HG02798 (cell line): ENCODE measurements around the gene FBXW12.
"Not testable (repeated sequence)": the region's sequence is repeated elsewhere in the genome, so short reads cannot be mapped to it uniquely, and the experiment has no call there.

Source experiments
- ATAC-seq: cut with Tn5 transposase; IDR thresholded peaks from one replicate; pipeline ENCODE4 v1.9.1; 2021; ENCODE audit warnings: mild to moderate bottlenecking; ENCODE audit not compliant: unreplicated experiment, poor library complexity

The FBXW12 gene, protein sequence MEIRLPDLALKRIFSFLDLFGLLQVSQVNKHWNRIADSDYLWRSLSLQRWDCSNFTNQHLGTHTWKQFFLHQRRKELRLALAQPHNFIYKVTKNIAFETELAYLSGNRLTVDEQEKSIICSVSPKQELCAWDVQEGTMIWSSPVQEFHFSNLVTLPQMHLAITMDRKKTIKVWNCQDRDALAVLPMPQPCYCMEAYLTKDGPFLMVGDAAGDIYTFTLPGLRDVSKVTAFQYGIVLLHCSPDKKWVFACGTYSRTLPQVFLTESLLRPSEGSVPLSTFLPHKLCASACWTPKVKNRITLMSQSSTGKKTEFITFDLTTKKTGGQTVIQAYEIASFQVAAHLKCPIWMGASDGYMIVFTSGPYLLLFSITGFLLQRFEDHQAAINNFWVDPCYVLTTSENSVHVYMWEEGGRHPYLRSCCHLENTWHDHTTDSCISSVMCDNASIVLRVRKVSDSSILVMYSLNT

DNA sequence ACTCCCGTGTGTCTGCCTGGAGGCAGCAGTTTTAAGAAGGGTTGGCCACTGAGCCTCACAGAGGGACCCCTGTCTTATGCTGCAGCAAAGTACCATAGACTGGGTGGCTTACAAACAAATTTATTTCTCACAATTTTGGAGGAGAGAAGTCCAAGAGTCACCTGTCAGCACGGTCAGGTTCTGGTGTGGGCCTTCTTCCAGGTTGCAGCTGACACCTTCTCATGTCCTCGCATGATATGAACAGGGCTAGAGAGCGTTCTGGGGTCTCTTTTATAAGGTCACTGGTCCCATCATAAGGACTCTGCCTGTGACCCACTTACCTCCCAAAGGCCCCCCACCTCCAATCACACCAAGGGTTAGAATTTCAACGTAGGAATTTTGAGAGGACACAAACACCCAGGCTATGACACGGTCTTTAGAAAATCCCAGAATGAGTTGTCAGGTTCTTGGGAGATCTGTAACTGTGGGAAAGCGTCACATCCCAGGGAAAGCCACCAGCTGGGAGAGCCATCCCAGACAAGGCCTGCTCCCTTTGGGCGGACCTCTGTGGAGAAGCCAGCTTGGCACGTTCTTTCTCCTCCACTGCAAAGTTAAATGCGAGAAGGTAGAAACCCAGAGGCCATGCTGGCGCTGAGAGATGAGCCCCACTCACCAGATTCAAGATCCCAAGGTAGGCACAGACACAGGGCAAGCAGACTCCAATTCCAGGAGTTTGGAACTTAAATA is at the start of gene FBXW12:
Gene FBXW12 (plus strand): TSS at position 569 of the 726 bp plus-strand sequence. CDS start 549 bp downstream, outside the sequence.
- no peak for ATAC-seq

DNA sequence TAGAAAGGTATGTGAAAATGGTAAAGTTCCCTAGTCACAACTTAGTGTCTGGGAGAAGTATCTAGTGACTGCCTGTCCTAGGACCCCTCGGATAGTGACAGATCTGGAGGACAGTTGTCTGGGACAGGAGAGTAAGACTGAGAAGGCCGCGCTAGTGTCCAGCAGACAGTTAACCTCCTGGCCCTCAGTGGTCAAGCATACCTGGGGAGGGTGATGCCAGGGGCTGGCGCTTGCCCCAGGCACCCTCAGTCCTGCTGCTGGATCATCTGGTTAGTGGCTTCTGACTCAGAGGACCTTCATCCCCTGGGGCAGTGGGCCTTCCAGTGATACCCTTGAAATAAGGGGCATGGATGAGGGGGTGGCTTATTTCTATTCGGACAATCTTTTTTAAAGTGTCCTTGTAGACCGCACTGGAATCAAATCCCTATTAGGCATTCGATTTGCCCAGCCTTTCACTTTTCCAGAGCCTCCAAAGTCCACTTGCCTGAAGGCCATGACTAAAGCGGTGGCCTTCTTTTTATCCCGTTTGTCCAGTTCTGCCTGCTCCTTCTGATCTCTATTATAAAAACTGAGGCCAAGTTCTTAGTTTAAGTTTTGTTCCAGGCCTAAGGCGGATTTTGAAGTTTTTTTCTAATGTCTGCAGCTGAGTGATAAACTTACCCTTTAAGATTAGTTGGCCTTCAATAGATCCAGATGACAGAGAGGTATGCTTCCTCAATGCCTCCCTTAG is 40.1 kb upstream of the FBXW12 start:
- ATAC-seq, result not testable (repeated sequence)

DNA sequence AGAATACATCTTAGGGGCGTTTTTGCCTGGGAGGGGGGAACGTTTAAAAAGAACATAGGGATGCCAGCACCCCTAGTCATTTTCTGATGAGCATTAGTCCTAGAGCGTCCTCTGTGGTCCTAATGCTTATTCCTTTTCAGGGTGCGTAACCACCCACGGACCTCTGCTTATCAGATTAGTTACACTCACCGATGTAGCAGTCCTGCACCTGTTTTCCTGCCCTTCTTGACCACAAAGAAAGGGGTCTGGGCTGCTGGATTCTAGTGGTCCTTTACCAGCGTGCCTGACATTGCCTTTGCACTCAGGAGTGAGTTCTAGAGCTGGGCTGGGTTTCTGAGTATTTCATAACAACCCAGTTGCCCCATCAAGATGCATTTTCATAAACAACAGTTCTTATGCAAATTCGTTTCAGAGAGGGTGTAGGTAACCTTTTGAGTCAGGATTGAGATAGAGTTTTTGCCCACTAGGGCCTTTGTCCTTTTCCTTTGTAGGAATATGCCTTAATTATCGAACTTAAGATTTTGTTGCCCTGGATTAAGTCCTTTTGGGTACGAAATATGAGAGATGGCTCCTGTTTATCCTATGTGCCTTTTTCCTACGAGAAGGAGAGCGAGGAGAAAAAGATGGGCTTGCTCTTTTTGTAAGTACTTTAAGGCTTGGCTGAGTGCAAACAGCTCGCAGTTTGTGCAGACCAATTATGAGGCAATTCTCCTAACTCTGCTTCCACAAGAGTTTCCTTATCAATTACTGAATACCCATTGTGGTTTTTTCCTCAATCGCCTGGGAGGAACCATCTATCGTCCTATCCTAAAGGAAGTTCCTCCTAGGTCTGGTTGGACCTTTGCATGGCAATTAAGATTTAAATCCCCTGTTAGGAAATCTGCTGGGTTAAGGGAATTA is 38.4 kb upstream of the FBXW12 start, which contains the start of gene SPINK8:
Gene SPINK8 (minus strand): TSS at position 316 of the 900 bp plus-strand sequence. CDS start 5,320 bp downstream, outside the sequence.
- ATAC-seq, result not testable (repeated sequence)

DNA sequence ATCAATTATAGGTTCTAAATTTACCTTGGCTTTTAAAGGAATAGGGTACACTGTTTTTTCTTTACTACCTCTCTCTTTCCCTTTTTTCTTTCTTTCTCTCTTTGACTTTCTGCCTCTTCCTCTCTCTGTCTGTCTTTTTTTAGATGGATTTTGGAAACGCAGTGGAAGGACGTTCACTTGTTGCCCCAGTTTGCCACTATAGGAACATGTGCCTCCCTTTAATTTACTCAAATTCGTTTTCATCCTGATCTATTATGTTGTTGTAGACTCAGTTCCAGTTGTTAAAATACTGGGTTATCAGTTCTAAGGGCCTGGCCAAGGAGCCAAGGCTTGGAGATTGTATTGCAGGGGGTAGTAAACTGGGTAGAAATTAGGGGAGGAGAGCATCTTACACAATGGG is 37.4 kb upstream of the FBXW12 start:
- no peak for ATAC-seq

DNA sequence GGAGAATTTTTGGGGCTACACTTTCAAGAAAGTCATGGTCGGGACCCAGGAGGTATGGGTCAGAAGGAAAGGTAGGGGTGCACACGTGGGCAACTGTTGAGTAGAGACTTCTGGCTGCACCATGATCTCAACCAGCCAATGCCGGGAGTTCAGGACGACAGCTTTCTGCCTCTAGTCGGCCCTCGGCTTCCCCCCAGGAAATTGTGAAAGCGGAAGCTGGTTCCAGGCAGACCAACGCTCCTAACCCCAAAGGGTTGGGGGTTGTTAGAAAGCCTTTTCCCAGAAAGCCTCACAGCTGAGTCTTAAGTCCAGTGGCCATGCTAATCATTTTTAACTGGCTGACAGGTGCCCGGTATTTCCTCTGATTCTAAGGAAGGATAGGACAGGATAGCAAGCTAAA is 36.7 kb upstream of the FBXW12 start:
- ATAC-seq, result not testable (repeated sequence)

DNA sequence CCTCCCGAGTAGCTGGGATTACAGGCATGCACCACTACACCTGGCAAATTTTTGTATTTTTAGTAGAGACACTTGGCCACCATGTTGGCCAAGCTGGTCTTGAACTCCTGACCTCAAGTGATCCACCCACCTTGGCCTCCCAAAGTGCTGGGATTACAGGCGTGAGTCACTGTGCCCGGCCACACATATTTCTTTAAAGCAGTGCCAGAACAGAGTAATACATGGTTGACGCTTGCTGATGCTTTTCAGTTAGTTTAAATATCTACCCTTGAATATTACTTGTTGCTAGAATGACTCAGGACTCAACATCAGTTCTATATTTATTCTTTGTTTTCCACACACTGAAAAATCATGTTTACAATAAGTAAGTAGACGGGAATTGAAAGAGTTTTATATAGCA is 34.5 kb upstream of the FBXW12 start:
- ATAC-seq, result not testable (repeated sequence)

DNA sequence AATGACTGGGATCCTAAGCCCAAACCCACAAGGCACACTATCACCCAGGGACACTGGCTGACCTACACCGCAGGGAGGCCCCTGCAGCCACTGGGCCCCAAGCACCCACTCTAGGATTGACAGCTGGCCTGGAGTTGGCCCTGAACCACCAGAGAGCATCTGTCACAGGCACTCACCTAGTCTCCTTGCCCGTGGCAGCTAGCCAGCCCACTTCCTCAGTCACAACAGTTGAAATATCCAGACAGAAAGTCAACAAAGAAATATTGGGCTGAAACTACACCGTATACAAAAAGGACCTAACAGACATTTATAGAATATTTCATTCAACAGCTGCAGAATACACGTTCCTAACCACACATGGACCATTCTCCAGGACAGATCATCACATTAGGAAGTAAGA is 33.4 kb upstream of the FBXW12 start:
- ATAC-seq, result no peak

DNA sequence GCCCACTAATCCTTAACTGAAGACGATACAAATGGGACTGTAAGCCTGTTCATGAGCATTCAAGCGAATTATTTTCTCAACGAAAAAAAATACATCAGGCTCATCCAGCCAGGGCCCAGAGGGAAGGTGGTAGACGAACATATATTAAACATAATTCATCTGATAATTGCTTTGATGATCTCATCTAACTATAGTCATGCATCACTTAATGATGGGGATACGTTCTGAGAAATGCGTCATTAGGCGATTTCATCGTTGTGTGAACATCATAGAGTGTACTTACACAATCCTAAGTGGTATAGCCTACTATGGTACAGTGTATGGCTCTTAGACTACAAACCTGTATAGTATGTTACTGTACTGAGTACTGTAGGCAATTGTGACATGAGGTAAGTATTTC is 28.6 kb upstream of the FBXW12 start:
- ATAC-seq, result no peak

DNA sequence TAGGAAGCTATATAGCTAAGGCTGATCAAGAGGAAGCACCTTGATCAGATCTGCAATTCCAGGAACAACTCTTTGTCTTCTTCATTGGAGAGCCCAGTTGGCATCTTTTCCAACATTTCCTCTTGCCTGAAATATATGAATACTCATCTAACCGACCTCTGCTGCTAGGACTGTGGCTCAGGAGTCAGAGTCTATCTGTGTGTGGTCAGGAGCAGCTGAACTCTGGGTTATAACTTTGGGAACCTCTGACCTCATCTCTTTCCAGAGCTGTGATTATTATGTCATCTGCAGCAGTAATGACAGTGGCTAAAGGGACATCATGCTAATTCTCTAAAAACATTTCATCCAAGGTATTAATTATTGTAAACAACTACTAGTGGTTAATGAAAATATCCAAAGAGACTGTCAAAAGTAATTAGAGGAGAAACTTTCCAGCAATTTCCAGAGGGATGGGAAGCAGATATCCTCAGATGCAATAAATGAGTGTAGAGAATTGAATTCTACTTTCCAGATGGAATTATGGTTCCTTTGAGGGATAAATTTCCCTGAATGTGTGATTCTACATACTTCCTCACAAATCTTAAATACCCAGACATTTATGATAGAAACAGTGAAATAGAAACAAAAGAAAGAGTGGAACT is 27.0 kb upstream of the FBXW12 start:
- ATAC-seq, result no peak

DNA sequence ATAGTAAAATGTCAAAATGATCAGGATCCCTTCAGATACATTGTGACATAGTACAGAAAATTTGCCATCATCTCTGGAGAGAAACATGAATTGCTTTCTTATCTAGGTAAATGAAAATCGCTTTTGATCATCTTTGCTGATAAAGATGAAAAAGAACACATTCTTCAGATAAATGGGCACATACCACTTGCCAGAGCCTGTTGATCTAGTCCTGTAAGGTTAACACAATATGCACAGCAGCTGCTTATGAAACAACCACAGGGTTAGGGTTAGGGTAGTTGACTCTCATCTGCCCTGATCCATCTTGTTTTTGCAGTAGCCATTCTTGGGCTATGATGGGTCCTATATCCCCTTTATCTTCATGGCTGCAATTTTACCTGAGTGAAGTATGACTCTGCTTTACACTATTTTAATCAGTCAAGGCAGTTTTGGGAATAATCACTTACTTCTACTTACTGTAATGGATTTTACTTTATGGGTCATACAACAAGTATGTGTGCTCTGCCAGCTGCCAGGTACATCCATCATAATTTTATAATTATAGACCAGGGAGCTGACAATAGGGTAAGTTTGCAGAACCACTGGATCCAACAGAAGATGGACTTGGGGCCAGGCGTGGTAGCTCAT is 26.0 kb upstream of the FBXW12 start:
- no peak for ATAC-seq

DNA sequence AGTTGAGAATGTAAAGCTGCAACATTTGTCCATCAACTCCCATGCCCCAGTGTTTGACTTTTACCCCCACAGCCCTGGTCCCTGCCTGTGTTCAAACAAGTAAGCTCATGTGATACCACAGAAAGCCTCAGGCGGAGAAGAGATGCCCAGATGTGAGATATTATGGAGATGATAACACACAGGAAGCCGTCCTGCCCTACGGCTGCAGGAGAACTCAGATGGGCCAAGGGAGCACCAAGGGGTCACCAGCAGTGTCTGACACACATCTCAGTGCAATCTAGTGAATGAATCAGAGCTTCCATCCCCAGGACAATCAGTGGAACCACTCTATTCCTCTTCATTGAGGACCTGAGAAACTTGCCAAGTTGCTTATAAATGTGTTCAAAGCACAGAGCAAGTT is 24.5 kb upstream of the FBXW12 start:
- no peak for ATAC-seq

DNA sequence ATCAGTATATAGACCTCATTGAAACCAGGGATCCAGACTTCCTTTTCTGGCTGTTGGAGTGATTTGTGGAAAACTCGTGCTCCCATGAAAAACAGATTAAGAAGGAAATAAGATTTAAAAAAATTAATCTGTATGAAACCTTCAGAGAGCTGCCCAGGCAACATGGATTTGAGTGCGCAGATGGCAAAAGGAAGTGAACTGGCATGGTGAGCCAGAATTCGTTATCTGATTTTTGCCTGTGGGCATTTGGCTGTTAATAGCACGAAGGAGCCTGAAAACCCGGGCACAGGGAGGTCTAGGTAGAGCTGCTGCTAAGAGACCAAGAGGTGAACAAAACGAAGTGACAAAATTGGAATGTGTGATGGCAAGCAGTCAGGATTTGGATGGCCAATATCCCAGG is 19.5 kb upstream of the FBXW12 start:
- ATAC-seq, result no peak

DNA sequence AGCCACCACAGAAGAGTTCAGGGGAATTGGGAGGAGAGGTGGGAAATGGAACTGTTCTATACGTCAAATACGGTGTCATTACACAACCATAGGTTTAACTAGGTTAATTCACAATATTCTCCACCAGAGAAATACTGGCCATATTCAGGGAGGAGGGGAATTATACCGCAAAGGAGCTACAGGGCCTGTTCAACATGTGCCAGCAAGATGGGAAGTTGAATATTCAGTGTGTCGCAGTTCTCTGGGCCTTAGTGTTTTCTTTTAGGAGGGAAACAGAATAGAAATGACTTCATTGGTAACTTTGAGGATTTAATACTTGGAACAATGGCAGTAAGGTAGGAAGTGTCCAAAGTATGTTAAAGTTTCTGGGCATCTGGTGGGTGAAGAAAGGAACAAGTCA is 18.0 kb upstream of the FBXW12 start:
- no peak for ATAC-seq

DNA sequence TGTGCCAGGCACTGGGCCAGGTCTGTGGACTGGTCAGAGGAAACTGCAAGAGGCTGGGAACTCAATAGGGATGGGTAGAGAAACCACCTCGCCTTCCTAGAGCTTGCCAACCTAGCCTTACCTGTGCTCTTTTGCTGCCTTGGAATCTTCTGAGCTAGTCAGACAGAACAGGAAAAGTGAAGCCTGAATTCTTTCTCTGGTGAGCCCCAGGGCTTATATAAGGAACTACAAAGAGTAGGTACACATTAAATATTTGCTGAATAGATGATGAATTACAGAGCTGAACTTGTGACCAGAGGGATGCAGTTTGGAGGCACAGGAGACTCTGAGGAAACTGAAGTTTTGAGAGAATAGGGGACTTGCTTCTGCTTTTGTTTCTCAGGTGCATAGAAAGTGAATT is 15.6 kb upstream of the FBXW12 start:
- no peak for ATAC-seq

DNA sequence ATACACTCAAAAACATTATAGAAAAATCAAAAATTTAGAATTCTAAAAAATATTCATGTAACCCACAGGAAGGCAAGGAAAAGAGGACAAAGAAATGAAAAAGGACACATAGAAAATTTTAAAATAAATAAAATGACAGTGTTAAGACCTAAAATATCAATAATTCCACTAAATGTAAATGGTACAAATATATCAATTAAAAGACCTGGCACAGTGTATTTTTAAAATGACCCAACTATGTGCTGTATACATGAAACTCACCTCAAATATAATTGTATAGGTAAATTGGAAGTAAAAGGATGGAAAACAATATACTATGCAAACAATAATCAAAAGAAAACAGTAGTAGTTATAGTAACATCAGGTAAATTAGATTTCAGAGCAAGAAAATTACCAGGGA is 10.1 kb upstream of the FBXW12 start:
- ATAC-seq, result no peak

DNA sequence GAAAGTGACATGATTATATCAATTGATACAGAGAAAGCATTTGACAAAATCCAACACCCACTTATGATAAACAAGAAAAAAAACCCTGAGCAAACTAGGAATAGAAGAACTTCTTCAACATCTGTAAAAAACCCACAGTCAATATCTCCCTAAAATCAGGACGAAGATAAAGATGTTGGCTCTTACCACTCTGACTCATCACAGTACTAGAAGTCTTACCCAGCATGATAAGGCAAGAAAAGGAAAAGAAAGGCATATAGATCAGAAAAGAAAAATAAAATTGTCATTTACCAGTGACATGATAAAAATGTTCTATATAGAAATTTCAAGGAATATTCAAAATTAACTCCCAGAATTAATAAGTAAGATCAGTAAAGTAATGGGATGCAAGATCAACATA is 7.2 kb upstream of the FBXW12 start:
- ATAC-seq, result no peak

DNA sequence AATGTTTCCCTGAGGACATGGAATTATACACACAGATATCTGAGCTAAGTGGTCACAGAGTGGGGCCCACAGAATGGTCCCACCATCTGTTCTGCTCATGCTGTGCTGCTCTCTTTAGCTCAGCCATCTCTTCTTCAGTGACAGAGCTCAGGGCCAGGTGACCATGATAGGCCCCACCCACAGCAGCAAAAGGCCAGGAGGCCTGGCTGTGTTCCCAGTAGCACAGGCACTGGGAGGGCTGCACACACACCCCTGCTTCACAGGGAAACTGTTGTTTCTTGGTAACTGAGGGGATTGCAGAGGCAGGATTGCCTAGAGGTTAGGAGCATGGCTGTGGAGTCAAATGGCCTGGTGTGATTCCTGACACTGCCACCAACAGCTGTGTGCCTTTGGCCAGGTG is 4.8 kb upstream of the FBXW12 start:
- ATAC-seq, result no peak

DNA sequence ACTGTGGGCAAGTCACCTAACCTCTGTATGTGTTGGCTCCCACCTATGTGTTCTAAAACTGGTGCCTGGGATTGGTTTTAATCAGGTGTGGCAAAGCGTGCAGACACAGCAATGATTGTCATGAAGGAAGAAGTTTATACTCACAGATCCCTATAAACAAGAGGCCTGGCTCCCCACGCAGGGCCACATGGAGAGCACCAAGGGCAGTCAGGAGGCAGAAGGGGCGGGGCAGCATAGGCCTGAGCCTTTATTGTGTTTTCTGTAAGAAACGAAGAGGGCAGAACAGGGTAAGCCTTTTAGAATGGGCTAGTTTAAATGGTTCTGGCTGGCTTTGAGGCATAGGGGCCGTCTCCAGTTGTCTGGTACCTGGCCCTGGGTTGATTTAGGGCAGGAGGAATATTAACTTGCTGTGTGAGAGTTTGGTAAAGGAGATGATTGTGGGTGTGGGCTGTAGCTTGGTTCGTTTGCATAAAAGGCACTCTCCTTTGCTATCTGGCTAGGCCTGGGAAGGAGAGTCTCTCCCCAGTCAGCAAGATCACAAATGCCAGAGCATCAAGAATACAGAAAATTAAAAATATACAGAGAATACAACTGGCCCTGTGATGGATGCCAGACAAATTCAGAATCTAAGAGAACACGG is 2.2 kb upstream of the FBXW12 start:
- no peak for ATAC-seq
